ENCODE data around the gene DAPL1.
"Not testable (repeated sequence)": the region's sequence is repeated elsewhere in the genome, so short reads cannot be mapped to it uniquely, and the experiment has no call there.

DAPL1 gene

GRCh38 chr2:158848031-158848970, 53.2 kb downstream of the DAPL1 start:
- DNase-seq; intact Hi-C loops (cut with DNase I): not testable (repeated sequence)

GRCh38 chr2:158860179-158860578, 65.1 kb downstream of the DAPL1 start:
- DNase-seq; intact Hi-C loops (cut with DNase I): not testable (repeated sequence)

GRCh38 chr2:158861626-158862025, 66.5 kb downstream of the DAPL1 start:
- intact Hi-C loops (cut with DNase I); DNase-seq: not testable (repeated sequence)

- intact Hi-C loops (cut with DNase I); DNase-seq: not testable (repeated sequence)
These were observed 70.4 kb downstream of the DAPL1 start for GRCh38 chr2:158865469-158865868.
